GM12878 (cell line): ENCODE results near the gene LRSAM1. TPM values are rescaled to one million over a fixed set of nuclear protein-coding genes. Genes with fewer than 3 reads are reported as not detected.

Source experiments
- ATAC-seq: fragments of 200-7000 bp; cut with Tn5 transposase; 3 replicates; pipeline ENCODE4 v1.9.1; 2020; ENCODE audit warnings: mild to moderate bottlenecking, moderate library complexity
- BruUV-seq: library from RNA; stranded (reverse); fragments of 400-500 nt; replicated peaks from 2 replicates; lab custom pipeline; 2021; lab: Mats Ljungman, UMichigan
- CTCF ChIA-PET: fragments of 300-600 bp; sonication (Branson Sonifier 250); formaldehyde crosslinking; extraction: SDS; loops from one replicate; lab custom pipeline; 2021; ENCODE audit warnings: inconsistent platforms; lab: Yijun Ruan, JAX
- POLR2A ChIA-PET: fragments of 350-600 bp; formaldehyde crosslinking; extraction: SDS; loops from one replicate; lab custom pipeline; 2021; ENCODE audit warnings: inconsistent platforms; lab: Charles Lee
- RAD21 ChIA-PET: fragments of 300-600 bp; sonication (Branson Sonifier 250); formaldehyde crosslinking; loops from one replicate; lab custom pipeline; 2023; ENCODE audit warnings: antibody characterized with exemption; ENCODE audit not compliant: unreplicated experiment; lab: Charles Lee
- SMC1A ChIA-PET: fragments of 300-600 bp; sonication (Branson Sonifier 250); formaldehyde crosslinking; loops from one replicate; lab custom pipeline; 2023; ENCODE audit not compliant: unreplicated experiment, uncharacterized antibody; lab: Charles Lee
- DNase-seq: peaks from one replicate; pipeline ENCODE4 v3.0.0-alpha.2; 2011; ENCODE audit warnings: low read depth, low spot score
- FAIRE-seq: peaks from 3 replicates; lab custom pipeline; 2011; peaks lifted over from hg19 to GRCh38; lab: Jason Lieb, UNC
- H2AFZ ChIP-seq: 2 replicates; pipeline ENCODE4 v1.6.0; 2011; ENCODE audit warnings: low read depth, low read length, control low read depth; ENCODE audit not compliant: control insufficient read depth
- H3K27ac ChIP-seq: 2 replicates; pipeline ENCODE4 v1.5.1; 2011; ENCODE audit warnings: control low read depth; ENCODE audit not compliant: control insufficient read depth, insufficient read depth
- H3K27me3 ChIP-seq, 2 experiments: replicated peaks in 1 of 2; 2 replicates each; pipeline versions ENCODE4 v1.6.0 to v1.6.1; 2011; ENCODE audit warnings: low read length in 1 of 2; ENCODE audit not compliant: control insufficient read depth in 2 of 2, insufficient read depth in 2 of 2
- H3K36me3 ChIP-seq, 2 experiments: 2 replicates each; pipeline ENCODE4 v1.5.1; 2011; ENCODE audit warnings: low read length in 1 of 2; ENCODE audit not compliant: control insufficient read depth in 2 of 2, insufficient read depth in 2 of 2
- H3K4me1 ChIP-seq: 2 replicates; pipeline ENCODE4 v1.6.1; 2011; ENCODE audit warnings: mild to moderate bottlenecking, low read length, moderate library complexity, mixed read lengths; ENCODE audit not compliant: control insufficient read depth, insufficient read depth
- H3K4me2 ChIP-seq: 2 replicates; pipeline ENCODE4 v1.6.0; 2011; ENCODE audit warnings: control low read depth; ENCODE audit not compliant: control insufficient read depth, insufficient read depth
- H3K4me3 ChIP-seq: fragments of 200-600 bp; sonication (generic); 2 replicates; pipeline ENCODE4 v1.5.1; 2016
- H3K79me2 ChIP-seq: 2 replicates; pipeline ENCODE4 v1.6.0; 2011; ENCODE audit warnings: low read length; ENCODE audit not compliant: control insufficient read depth, insufficient read depth
- H3K9ac ChIP-seq: 2 replicates; pipeline ENCODE4 v1.8.0; 2011; ENCODE audit warnings: low read length, control low read depth, mixed read lengths; ENCODE audit not compliant: control insufficient read depth, insufficient read depth
- H3K9me3 ChIP-seq: replicated peaks from 3 replicates; pipeline ENCODE4 v1.5.1; 2011; ENCODE audit warnings: mild to moderate bottlenecking, low read length; ENCODE audit not compliant: control insufficient read depth, insufficient read depth
- H4K20me1 ChIP-seq: 2 replicates; pipeline ENCODE4 v1.6.0; 2011; ENCODE audit not compliant: control insufficient read depth, insufficient read depth
- CBX5 ChIP-seq: sonication (generic); IDR thresholded peaks from 2 replicates; pipeline ENCODE4 v1.6.1; 2016; ENCODE audit warnings: low read depth, moderate library complexity, mild to moderate bottlenecking, inconsistent platforms
- IRF4 ChIP-seq: IDR thresholded peaks from 2 replicates; pipeline ENCODE4 v1.6.1; 2011; ENCODE audit warnings: low read depth, low read length
- JUND ChIP-seq: IDR thresholded peaks from 2 replicates; pipeline ENCODE4 v1.6.1; 2012; ENCODE audit warnings: low read depth, mild to moderate bottlenecking, low read length, improper control_type of control experiment, moderate library complexity
- KAT2A ChIP-seq: conservative IDR thresholded peaks from 2 replicates; pipeline ENCODE4 v1.6.1; 2011; ENCODE audit warnings: low read depth, low read length; ENCODE audit not compliant: control insufficient read depth
- POLR2A ChIP-seq: IDR thresholded peaks from 2 replicates; pipeline ENCODE4 v1.6.1; 2011; ENCODE audit warnings: low read depth, mild to moderate bottlenecking, low read length
- RCOR1 ChIP-seq: conservative IDR thresholded peaks from 2 replicates; pipeline ENCODE4 v1.6.1; 2012; ENCODE audit warnings: low read depth, low read length, improper control_type of control experiment
- YBX1 ChIP-seq: fragments of 450-650 bp; IDR thresholded peaks from 2 replicates; pipeline ENCODE4 v1.6.1; 2016; ENCODE audit warnings: antibody characterized with exemption
- WGBS: methylation state at CpG from one replicate; pipeline ENCODE4 v1.1.6; 2016; ENCODE audit warnings: low lambda C conversion rate; ENCODE audit not compliant: insufficient replicate concordance, insufficient coverage; ENCODE audit errors: missing lambda C conversion rate; 5-methylcytosine and 5-hydroxymethylcytosine counted together
- in situ Hi-C: fragments of 300-500 bp; cut with MboI; formaldehyde crosslinking; loops from 9 replicates; pipeline ENCODE4 v1.14.3; 2018; ENCODE audit warnings: mixed read lengths
- intact Hi-C: fragments of 100-400 bp; cut with micrococcal nuclease; formaldehyde crosslinking; loops from one replicate; pipeline ENCODE4 v1.14.2; 2022; ENCODE audit not compliant: unreplicated experiment
- polyA plus RNA-seq, 11 experiments: library from polyadenylated mRNA; depleted of rRNA in 4 of 11; unstranded in 6 of 11; stranded (reverse) in 5 of 11; fragments of >200 nt; fragmentation: Nextera tagmentation in 4 of 11; fragmentation: Illumina TruSeq in 1 of 11; extraction: Ambion mirVana in 4 of 11; extraction: Trizol in 1 of 11; gene quantifications; 1 replicate in 1 of 11; 2 replicates in 10 of 11; pipeline versions ENCODE4 v1.2.1 to v1.2.3, GENCODE V29; 2011 to 2016; ENCODE audit warnings: inconsistent platforms in 2 of 11, missing spikeins in 2 of 11, low read depth in 1 of 11
- total RNA-seq, 4 experiments: library from RNA; depleted of rRNA in 3 of 4; stranded (reverse); fragments of >200 nt in 3 of 4; fragmentation: Illumina TruSeq in 1 of 4; extraction: Trizol in 1 of 4; gene quantifications; 2 replicates each; pipeline versions ENCODE4 v1.2.1 to v1.2.3, GENCODE V29; 2013 to 2021

Gene LRSAM1
- total and polyA plus RNA-seq, 10 of the 15 experiments (the other 5 are each of a cell fraction or from before 2014, with no cell fraction given), result 0.14 to 23.4 (median 11.7) TPM

DNA sequence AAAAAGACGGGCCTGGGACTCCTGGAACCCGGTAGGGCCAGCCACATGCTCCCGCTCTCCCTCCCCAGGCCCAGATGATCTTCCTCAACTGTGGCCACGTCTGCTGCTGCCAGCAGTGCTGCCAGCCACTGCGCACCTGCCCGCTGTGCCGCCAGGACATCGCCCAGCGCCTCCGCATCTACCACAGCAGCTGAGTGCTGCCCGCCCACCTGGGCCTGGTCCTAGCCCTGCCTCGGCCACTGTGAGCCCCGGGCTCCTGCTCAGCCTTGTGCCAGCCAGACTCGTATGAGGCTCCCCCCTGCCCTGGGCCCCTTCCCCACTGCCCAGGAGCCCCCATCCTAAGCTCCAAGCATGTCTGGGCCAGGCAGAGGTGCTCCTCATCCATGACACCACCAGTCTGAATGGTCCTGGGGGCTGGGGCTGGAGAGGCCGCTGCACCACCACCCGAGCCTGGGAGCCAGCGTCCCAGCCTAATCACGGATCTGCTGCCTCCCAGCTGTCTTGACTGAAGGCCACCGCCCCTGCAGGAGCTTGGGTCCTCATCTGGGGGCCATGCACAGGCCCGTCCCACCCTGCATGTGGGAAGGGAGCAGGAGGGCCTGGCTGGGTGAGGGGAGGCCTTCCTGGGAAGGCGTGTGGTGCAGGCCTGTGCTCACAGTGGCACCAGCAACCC lies 51.5 kb downstream of the LRSAM1 start:
- POLR2A ChIA-PET, result interaction anchor here (0.6 kb wide), 2 partner anchors 25 to 90 kb away, joined by 3 read pairs; no protein-coding TSS in a partner anchor
- H3K4me1 ChIP-seq, result no peaks in the 10 kb centered on the region
- no peak for TF ChIP-seq YBX1
- peak; percentile 12 for TF ChIP-seq POLR2A
- H3K9me3 ChIP-seq, result no peaks in the 10 kb centered on the region
- DNase-seq (no peak), ATAC-seq (no peak), FAIRE-seq (no peak)
- H3K79me2 ChIP-seq, result no peaks in the 10 kb centered on the region
- no peak overlapping the region for H3K4me3 ChIP-seq
- RAD21 ChIA-PET, result interaction anchor here (1.0 to 2.7 kb wide), 2 partner anchors 34 to 232 kb away, joined by 4 to 13 read pairs; partner anchors contain the start of gene TOR2A
- no peaks in the 10 kb centered on the region for H3K27me3 ChIP-seq
- CTCF ChIA-PET, result interaction anchor here (0.8 to 3.8 kb wide), 5 partner anchors 26 to 562 kb away, joined by 3 to 31 read pairs (median 5); no protein-coding TSS in a partner anchor
- no peaks in the 10 kb centered on the region for H4K20me1 ChIP-seq
- no peak overlapping the region for H3K4me2 ChIP-seq
- H3K27ac ChIP-seq, result no peak overlapping the region
- no peak overlapping the region for H3K9ac ChIP-seq
- no peak overlapping the region for H2AFZ ChIP-seq
- no peaks in the 10 kb centered on the region; a peak in 1 of 4 replicates for H3K36me3 ChIP-seq
- no TSS peak for BruUV-seq
- SMC1A ChIA-PET, result interaction anchor here (0.8 to 1.6 kb wide), 2 partner anchors 52 to 82 kb away, joined by 4 read pairs; partner anchors contain the start of genes LRSAM1 and RPL12
- intact Hi-C loops (no loop called here), in situ Hi-C loops (loop anchor here (5.0 kb wide), 3 partner anchors 84 to 424 kb away; no protein-coding TSS in a partner anchor)
- WGBS, result 82% methylated on average over 20 of the region's 21 CpGs

DNA sequence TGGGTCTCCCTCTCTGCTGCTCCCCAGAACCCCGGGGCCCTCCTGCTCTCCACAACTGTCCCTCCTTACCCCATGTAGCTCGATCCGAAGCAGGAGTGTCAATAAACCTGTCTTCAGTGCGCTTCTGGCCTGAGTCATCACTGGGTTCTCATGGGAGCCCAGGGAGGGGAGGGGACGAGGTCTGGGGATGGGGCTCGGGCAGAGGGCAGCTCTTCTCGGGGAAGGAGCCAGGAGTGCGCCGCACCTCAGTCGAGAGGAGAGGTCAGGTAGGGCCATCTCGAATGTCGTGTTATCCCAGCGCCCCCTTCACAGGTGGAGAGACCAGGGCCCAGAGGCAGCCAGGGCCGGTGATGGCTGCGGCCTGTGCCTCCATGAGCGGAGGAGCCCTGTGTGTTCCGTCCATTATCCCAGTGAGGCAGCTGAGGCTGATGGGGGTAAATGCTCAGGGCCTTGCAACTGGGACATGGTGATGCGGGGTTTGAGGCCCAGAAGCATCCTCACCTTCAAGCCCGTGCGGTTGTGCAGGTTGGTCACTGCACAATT lies 52.1 kb downstream of the LRSAM1 start:
- ChIA-PET SMC1A (interaction anchor here (0.8 to 2.2 kb wide), 4 partner anchors 52 to 562 kb away, joined by 3 to 8 read pairs (median 4); partner anchors contain the start of genes LRSAM1, RPL12 and TOR2A), RAD21 (interaction anchor here (0.6 to 2.7 kb wide), 6 partner anchors 33 to 231 kb away, joined by 3 to 18 read pairs (median 4); partner anchors contain the start of genes SLC2A8 and TOR2A), POLR2A (interaction anchor here (0.6 kb wide), 1 partner anchor 89 kb away, joined by 3 read pairs; no protein-coding TSS in a partner anchor), CTCF (interaction anchor here (0.8 to 3.8 kb wide), 8 partner anchors 25 to 563 kb away, joined by 3 to 31 read pairs (median 4); no protein-coding TSS in a partner anchor)
- ATAC-seq (no peak), FAIRE-seq (no peak), DNase-seq (no peak)
- no peaks in the 10 kb centered on the region for H3K4me1 ChIP-seq
- 83% methylated on average over 20 of the region's 20 CpGs for WGBS
- H3K36me3 ChIP-seq, result no peaks in the 10 kb centered on the region
- H2AFZ ChIP-seq, result no peak overlapping the region
- no TSS peak for BruUV-seq
- no peak overlapping the region for H3K4me2 ChIP-seq
- TF ChIP-seq IRF4 (no peak), CBX5 (no peak), RCOR1 (no peak), KAT2A (no peak), JUND (no peak)
- H3K27ac ChIP-seq, result no peak overlapping the region
- intact Hi-C loops (no loop called here), in situ Hi-C loops (loop anchor here (5.0 kb wide), 3 partner anchors 84 to 424 kb away; no protein-coding TSS in a partner anchor)
- H3K79me2 ChIP-seq, result no peaks in the 10 kb centered on the region
- H3K4me3 ChIP-seq, result no peak overlapping the region
- H3K27me3 ChIP-seq, result no peaks in the 10 kb centered on the region
- H3K9ac ChIP-seq, result no peak overlapping the region
- H4K20me1 ChIP-seq, result no peaks in the 10 kb centered on the region
- H3K9me3 ChIP-seq, result no peaks in the 10 kb centered on the region
